Measurements from ENCODE around the gene ESYT2.

ESYT2 gene

DNA sequence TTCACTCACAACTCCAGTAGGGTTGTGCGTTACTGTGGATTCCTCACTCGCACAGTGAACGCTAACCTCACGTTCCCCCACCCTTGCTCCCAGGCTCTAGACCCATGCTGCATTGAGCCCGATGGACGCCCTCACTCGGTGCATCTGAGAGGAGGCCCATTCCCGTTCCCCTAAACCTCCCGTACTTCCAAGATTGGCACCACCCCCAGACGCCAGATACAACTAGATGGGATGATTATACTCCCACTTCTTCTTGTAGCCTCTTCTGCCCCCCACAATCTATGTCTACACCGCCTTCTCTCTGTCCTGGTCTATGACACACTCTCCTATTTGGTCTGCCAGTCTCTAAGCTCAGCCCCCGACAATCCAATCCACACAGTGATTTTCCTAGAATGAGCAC, 67.4 kb downstream of the ESYT2 start:
- no peak for DNase-seq

DNA sequence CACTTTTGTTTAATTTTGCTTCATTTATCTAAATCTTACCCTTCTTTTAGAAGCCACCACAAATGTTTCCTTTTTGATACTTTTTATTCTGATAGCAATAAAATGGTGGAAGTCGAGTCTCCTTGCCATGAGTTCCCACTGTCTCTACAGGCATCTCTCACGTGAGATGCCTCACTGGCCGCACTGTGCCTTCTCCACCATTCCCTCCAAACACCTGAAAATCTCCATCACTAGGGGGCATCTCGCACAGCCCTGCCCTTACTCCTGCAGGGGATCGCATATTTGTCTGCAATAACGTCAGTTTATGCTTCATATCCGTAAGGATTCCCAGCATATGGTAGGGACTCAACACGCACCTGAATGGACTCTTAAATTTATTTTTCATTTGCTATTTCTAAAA, 68.4 kb downstream of the ESYT2 start:
- no peak for DNase-seq

DNA sequence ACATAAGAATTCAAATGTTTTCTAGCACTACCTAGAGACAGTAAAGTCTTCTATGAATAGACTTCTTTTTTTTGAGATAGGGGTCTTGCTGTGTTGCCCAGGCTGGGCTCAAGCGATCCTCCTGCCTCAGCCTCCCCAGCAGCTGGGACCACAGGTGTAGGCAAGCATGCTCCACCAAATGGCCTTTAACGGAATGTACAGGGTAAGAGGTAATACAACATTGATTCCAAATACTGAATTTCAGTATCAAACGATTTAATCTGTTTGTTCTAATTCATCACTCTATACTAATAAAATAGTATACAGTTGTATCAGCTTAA, 68.9 kb downstream of the ESYT2 start:
- no peak for DNase-seq

DNA sequence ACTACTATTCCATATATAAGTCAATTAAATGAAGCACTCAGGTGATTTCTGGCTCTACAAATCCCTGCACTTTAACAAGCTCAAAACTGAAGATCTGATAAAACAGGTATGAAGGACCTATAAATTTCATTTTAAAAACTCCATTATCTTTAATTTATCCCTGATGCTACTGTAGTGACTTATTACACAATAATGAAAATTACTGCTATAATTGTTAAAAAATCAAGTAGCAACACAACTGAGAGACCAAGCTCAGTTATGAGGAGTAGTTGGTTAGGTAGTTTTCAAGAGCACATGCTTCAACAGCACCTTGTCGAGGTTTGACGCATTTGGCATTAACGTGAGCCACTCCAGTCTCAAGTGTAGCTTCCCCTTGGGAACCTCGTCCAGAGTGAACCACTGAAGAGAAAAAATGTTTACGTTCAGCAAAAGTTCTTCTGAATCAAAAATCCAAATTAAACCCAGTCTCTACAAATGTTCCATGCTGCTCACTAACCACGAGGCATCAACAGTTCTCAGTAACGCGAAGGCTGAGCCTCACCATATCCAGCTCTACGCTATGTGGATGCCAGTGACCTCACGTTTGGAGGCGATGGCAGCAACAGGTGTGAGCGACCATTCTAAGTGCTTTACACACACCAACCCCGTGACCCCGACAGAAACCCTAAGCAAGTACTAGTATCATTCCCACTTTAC, 69.4 kb downstream of the ESYT2 start:
- DNase-seq, result no peak

DNA sequence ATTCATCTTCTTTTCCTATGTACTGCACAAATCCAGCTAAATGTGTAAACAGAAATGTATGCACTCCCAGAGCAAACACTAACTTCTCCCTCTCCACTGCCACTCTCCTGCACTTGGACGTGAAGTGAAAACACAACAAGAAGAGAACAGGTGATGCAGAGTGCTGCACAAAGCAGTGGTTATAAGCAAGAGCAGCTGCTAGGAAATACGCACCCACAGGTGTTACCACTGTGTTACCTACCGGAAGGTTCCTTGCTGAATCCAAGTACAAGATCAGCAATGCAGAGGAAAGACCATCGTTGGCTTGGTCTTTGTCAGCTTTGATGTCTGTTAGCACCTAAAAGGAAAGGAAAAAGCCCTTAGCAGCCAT, 70.1 kb downstream of the ESYT2 start:
- no peak for DNase-seq

DNA sequence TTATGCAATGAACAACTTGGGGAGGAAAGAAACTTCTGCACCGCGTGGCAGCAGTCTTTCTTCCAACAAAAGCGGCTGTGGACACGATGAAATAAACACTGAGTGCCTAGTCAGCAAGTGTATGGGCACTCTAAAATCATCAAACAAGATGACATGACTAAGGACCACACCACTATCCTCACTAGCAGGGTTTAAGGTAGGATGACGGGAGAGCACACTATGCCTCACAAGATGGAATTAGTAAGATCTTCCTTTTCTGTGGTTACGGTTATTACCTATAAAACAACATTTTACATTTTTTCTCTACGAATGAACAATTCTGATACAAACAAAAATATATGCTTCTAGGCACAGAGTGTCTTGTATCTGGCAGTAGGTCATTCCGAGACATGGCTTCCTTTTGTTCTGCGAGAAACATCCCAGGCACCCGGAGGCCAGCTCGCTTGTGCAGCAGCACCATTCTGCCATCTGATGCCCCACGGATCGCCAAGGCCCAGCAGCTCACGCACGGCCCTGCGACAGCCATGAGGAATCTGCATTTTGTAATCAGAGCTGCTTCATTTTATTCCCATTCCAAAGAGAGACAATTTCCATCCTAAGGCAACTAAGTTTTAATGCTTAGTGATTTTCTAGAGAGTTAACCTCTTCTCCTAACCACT, 70.6 kb downstream of the ESYT2 start:
- DNase-seq, result no peak

DNA sequence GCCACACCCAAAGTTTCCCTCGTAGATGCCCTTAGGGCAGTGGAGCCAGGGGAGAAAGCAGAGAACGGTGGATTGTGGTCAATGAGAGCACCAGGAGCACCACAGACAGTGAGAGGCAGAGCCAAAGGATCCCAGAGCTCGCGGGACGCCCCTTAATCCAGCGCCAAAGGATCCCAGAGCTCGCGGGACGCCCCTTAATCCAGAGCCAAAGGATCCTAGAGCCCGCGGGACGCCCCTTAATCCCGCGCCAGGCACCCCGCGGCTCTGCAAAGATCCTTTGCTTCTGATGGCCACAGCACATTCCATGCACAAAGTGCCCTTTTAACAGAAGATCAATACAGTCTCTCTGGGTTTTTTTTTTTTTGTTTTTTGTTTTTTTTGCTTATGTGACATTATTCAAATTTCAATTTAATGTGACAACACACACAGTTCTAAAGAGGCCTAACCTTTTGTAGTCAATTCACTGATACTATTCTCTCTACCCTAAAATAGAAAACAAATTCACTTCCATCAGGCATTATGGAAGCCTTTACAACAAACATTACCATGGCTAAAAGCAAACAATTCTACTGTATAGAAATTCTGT, 71.8 kb downstream of the ESYT2 start:
- no peak for DNase-seq

DNA sequence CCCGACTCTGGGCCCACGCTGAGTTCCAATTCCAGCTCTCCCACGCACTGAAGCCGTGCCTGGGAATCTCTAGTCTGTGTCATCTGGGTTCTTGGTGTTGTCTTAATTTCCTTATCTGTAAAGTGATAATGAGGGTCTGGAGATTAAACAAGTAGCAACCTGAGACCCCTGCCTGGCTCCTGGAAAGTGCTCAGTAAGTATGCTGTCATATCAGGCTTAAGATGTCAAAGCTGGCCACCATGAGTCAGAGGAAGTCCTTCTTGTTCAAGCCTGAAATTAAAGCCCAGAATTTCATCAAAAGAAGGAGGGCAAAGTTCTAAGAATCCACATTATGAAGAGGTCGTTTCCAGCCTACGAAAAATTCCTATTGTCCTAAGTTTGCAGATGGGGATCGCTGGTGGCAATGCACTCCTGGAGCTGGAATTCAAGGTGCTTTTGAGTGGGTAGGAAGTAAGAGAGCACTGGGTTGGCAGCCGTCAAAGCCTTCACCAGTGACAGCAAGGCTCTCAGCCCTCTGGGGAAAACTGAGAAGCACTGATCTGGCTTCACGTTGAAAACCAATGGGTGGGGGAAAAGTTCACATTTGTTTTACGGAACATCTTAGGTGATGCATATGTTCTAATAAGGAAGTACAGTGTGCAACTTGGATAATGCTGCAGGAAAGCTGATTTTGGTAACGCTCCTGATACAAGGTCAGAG, 74.4 kb downstream of the ESYT2 start:
- DNase-seq, result no peak

DNA sequence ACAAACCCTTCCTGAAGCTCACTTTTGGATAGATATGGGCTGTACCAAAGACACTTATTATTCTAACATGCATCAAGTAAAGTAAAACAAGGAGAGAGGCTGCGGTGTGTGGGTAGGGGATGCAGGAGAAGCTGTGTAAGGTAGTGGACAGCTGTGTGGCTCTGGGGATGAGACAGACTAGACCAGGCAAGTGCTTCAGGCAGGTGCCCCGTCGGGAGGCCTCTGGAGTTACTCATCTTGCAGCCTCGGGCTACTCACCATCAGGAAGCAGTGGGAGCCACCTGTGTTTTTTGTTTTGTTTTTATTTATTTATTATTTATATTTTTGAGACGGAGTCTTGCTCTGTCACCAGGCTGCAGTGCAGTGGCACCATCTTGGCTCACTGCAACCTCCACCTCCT, 75.4 kb downstream of the ESYT2 start:
- no peak for DNase-seq

DNA sequence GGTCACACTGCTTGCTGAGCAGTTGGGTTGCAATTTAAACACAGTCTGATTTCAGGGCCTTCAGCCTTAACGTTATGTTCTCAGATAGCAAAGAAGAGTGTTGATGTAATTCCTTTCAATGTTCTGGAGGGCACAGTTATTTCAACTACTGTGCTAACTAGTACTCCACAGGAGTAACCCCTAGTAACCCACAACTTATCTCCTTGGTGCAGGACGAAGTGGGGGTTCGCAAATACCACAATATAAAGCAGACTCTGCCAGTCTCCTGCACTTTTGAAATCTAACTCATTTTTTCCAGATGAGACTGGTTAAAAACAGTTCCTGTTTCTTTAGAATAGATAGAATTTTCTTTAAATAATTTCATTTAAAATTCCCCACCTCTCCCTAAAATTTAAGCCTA, 77.6 kb downstream of the ESYT2 start:
- DNase-seq, result no peak

DNA sequence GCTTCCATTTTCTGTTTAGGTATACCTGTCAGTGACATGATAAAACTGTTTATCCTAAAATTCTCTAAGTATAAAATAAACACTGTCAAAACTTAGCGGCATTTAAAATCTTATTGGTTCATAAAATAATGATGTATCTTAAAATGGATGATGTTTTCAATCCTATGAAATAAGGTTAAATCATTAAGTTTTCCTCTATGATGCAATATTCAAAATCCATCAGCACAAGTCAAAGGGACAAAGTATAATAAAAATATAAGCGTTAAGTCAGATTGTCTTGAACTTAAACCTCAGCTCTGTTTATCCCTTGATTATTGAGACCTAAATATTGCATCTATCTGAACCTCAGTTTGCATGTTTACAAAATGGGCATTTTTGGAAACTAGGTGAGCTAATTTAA, 78.1 kb downstream of the ESYT2 start:
- no peak for DNase-seq

DNA sequence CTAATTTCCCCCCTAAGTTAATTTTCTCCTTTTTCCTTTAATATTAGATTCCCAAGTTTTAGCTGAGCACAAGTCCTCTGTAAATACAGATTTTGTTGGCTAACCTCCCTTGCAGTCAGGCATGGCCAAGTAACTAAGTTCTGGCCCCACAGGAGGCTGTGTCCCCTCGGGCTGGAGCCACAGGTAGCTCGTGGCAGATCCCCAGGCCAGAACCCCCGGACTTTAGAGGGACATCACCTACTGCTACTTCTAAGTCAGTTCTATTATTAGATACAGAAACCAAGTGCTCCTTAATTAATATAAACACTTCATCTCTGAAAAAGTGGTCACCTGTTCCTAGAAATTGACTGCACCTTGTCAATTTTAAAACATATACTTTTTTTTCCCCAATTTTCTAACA, 78.6 kb downstream of the ESYT2 start:
- no peak for DNase-seq

DNA sequence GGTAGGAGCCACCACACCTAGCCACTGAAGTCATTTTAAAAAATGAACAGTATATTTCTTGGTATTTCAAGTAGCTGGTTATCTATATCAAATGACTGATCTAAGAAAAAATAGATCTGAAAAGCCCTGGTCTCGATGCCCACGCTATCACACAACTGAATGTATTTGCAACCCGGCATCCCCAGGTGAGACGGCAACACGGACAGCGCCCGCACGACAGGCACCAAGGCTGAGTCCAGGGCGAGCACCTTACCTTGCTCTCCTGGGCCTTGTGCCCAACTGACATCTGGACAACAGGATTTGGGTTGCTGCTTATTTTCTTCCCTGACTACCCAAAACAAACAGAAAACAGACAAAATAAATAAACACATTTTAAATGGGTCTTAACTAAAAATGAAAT, 79.9 kb downstream of the ESYT2 start:
- no peak for DNase-seq

DNA sequence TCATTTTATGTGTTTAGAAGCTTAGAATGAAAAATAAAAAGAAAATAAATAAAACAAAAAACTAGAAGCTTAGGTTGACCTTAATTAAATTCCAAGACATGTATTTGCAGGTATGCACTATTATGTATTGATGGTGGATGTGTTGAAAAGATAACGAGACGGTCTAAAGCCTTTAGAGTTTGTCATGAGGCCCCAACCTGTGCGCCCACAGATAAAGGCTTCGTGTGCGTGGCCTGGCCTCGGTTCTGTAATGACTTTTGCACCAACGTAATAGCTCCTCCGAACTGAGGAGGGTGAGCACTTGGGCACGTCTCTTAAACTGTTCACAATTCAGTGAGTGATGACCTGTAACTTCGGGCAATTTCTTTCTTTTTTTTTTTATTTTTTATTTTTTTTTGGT, 81.0 kb downstream of the ESYT2 start:
- DNase-seq, result no peak

DNA sequence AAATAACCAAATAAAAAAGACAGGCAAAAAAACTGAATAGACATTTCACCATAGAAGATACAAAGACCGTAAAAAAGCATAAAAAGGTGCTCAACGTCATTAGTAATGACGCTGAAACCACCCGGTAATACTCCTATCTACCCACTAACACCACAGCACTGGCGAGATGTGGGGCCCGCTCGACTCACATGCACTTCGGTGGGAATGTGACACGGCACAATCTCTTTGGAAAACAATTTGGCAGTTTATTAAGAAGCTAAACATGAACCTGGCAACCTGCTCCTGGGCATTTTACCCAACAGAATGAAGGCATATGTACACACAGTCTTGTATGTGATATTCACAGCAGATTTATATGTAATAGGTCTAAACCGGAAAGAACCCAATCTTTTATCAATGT, 81.9 kb downstream of the ESYT2 start:
- DNase-seq, result no peak

DNA sequence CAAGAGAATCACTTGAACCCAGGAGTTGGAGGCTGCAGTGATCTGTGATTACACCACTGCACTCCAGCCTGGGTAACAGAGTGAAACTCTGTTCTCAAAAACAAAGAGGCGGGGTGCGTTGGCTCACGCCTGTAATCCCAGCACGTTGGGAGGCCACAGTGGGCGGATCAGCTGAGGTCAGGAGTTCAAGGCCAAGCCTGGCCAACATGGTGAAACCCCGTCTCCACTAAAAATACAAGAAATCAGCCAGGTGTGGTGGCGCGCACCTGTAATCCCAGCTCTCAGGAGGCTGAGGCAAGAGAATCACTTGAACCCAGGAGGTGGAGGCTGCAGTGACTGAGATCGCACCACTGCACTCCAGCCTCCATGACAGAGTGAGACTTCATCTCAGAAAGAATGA, 82.4 kb downstream of the ESYT2 start:
- no peak for DNase-seq

DNA sequence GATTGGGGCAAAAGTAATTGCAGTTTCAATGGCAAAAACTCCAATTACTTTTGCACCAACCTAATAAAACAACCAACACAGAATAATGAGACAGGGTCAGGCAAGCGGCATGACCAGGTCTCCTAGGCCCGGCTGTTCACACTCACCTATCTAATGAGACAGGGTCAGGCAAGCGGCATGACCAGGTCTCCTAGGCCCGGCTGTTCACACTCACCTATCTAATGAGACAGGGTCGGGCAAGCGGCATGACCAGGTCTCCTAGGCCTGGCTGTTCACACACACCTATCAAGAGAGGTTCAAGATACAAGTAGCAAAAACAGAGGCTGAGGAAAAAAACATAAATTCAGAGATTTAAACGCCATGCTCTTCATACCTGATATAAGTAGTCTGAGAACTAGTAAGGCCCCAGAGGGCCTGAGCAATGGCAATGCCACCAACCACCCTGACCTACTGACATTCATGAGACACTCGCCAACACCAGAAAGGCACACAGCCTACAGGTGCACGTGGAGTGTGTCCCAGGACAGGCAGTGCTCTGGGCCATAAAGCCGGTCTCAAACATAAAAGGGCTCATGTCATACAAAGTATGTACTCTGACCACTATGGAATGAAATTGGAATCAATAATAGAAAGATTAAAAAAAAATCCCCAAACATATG, 84.1 kb downstream of the ESYT2 start:
- DNase-seq, result no peak

DNA sequence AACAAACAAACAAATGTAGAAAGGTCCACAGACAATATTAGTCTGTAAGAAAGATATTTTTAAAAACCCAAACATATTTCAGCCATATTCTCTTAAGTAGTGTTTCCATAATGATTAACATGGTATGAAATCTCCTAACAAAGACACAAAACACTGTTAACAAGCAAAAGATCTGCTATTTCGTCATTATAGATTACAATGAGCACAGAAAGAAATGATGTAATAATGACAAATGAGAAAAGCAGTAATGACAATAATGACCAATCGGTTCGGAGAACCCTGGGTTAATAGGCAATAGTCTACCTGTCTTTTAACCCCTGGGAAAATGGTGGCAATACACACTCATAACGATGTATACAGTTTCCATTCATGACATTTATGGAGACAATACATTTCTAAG, 85.2 kb downstream of the ESYT2 start:
- DNase-seq, result no peak

DNA sequence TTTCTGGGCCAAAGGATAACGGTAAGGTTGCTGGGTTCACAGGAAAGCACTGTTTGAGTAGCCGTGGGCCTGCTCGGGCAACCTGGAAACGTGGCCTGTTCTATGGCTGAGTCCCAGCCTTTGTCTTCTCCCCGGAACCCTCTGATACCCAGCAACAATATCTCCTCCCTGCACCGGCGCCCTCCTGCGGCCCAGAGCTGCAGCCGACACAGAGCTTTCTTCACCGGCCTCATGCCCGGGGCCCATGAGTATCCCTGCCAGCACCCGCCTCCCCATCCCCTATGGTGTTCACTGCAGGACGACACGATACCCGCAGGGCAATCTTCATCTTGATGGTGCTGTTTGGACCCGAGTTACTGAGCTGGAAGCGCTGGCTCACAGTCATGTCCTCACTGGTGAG, 86.1 kb downstream of the ESYT2 start:
- DNase-seq, result no peak

DNA sequence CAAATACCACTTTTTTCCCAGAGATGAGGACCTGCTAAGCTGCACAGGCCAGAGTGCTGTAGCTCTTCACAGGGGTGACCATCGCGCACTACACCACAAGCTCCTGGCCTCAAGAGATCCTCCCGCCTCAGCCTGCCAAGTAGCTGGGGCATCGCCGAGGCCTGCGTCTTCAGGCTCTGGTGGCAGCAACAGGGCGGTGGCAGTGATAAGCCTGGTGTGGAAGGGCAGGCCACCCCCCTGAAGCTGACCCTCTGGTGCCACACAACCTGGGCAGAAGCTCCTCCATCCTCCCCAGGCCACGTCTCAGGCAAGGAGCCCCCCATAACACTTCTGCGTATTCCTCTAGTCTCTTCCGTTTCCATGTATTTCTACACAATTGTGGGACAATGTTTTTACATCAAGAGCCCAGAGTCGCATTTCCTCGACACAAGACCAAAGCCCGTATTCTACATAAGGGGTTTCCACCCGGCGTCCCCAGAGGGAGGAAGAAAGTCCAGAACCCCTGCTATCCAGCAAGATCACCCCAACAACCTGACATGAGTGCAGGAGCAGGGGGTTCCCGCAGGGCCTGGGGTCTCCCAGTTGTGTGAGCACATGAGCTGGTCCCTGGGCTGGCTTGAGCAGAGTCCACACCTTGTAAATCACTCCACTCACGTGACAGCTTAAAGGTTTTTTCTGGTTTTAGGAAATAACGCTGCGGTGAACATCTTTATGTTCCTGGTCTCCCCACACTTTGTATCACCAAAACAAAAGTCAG, 87.1 kb downstream of the ESYT2 start:
- no peak for DNase-seq

DNA sequence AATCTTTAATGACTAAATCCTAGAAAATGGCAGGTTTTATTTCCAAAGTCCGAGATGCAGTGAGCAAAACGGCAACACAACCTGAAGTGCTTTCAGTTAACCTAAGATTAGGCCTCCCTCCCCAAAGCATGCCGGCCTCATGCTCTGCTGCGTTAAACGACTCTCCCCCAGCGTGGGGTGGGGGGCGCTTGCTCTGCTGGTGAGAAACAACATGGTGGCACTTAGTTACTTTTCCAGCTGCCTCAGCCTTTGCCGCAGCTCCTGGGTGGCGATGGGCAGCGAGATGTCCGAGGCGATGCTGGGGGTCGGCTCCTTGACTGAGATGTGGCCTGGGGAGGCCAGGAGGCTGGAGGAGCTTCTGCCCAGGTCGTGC, 88.0 kb downstream of the ESYT2 start:
- no peak for DNase-seq

DNA sequence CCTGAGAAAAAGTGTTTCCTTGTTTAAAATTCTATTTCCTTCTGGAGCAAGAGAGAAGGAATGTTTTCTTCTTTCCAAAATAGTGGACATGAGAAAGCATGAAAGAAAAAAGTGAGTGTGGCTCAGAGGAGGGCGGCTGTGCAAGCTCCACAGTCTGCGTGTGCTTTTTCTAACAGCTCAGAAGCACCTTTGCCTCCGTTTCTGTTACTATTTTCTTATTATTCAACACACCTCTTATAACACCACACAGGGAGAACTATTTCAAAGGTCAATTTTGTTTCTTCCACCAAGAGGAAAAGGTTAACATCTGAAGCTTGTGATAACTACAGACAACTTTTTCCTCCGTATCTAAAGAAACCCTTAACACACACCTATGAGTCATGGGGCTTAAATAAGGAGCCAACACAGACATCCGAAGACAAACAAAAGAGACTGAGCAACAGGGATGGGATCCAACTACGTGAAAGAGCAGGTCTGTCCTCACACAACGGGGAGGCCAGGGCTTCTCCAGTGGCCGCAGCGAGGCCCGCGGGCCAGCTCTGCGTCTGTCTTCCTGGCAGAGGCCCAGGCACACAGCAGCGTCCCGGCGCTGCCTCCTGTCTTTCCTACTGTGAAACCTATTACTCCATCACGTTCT, 88.5 kb downstream of the ESYT2 start:
- DNase-seq, result peak; percentile 73
